Neural crest cell (in vitro differentiated cells): ENCODE data around the gene ENTPD2. TPM values are rescaled to one million over a fixed set of nuclear protein-coding genes. Genes with fewer than 3 reads are reported as not detected.

Experiments used
- DNase-seq: peaks from one replicate; pipeline ENCODE4 v3.0.0; 2021; ENCODE audit warnings: low read depth, mixed read lengths, low spot score
- H3K27ac Mint-ChIP-seq: one replicate; pipeline ENCODE4 v1.8.0; 2021; ENCODE audit warnings: mild to moderate bottlenecking, mixed read lengths; ENCODE audit not compliant: unreplicated experiment
- H3K27me3 Mint-ChIP-seq: 2 replicates; pipeline ENCODE4 v1.8.0; 2021; ENCODE audit warnings: low read depth, mild to moderate bottlenecking, mixed read lengths
- H3K36me3 Mint-ChIP-seq: 2 replicates; pipeline ENCODE4 v1.8.0; 2021; ENCODE audit warnings: low read depth, mild to moderate bottlenecking, mixed read lengths
- H3K4me1 Mint-ChIP-seq: 2 replicates; pipeline ENCODE4 v1.8.0; 2021; ENCODE audit warnings: mixed read lengths
- H3K4me3 Mint-ChIP-seq: one replicate; pipeline ENCODE4 v1.8.0; 2021; ENCODE audit warnings: mild to moderate bottlenecking, mixed read lengths
- H3K9me3 Mint-ChIP-seq: 2 replicates; pipeline ENCODE4 v1.8.0; 2021; ENCODE audit warnings: mixed read lengths
- CTCF ChIP-seq: fragments of 200-600 bp; sonication (generic); conservative IDR thresholded peaks from 2 replicates; pipeline ENCODE4 v1.5.0; 2021; ENCODE audit warnings: antibody characterized with exemption, mild to moderate bottlenecking
- total RNA-seq: library from RNA; stranded (reverse); gene quantifications from 2 replicates; pipeline ENCODE4 v1.2.1, GENCODE V29; 2021

The ENTPD2 gene
- total RNA-seq, 1 donor from 2014 or later = not detected

DNA sequence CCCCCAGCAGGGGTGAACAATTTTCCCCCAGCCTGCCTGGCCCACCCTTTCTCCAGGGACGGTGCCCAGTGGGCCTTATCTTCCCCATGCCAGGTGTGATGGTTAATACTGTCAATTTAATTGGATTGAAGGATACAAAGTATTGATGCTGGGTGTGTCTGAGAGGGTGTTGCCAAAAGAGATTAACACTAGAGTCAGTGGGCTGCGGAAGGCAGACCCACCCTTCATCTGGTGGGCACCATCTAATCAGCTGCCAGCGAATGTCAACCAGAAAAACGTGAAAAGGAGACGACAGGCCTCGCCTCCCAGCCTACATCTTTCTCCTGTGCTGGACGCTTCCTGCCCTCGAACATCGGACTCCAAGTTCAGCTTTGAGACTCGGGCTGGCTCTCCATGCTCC lies 16.4 kb downstream of the ENTPD2 start:
- Mint-ChIP-seq H3K27ac (no peak overlapping the region), H3K27me3 (no peaks in the 10 kb centered on the region), H3K9me3 (no peaks in the 10 kb centered on the region), H3K36me3 (no peaks in the 10 kb centered on the region), H3K4me3 (no peak overlapping the region), H3K4me1 (no peaks in the 10 kb centered on the region)
- no peak for DNase-seq
- no peak for TF ChIP-seq CTCF

DNA sequence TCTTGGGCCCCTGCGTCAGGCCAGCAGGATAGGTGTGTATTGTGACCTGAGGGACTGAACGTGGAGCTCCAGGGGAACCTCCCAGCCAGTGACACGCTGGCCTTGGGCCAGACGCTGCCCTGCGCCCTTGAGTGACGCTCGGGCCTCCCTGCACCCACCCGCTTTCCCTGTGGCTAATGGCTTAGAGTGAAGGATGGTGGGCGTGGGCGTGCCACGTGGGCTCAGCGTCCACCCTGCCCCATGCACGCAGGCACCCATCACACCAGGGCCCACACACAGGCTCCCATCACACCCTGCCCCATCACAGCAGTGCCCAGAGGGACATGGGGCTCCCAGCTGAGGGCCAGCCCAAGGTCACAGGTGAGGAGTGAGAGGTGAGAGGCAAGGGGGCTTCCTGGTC lies 16.8 kb downstream of the ENTPD2 start:
- H3K4me3 Mint-ChIP-seq = no peak overlapping the region
- no peak overlapping the region for H3K27ac Mint-ChIP-seq
- DNase-seq = no peak
- no peaks in the 10 kb centered on the region for H3K4me1 Mint-ChIP-seq
- H3K27me3 Mint-ChIP-seq = no peaks in the 10 kb centered on the region
- no peaks in the 10 kb centered on the region for H3K36me3 Mint-ChIP-seq
- TF ChIP-seq CTCF = no peak
- H3K9me3 Mint-ChIP-seq = no peaks in the 10 kb centered on the region

GRCh38 chr9:137035937-137036336 lies 17.9 kb downstream of the ENTPD2 start:
- no peak for DNase-seq
- TF ChIP-seq CTCF = no peak
- no peak overlapping the region for H3K27ac Mint-ChIP-seq
- H3K4me1 Mint-ChIP-seq = no peaks in the 10 kb centered on the region
- H3K4me3 Mint-ChIP-seq = no peak overlapping the region
- H3K27me3 Mint-ChIP-seq = no peaks in the 10 kb centered on the region
- no peaks in the 10 kb centered on the region for H3K36me3 Mint-ChIP-seq
- no peaks in the 10 kb centered on the region for H3K9me3 Mint-ChIP-seq

DNA sequence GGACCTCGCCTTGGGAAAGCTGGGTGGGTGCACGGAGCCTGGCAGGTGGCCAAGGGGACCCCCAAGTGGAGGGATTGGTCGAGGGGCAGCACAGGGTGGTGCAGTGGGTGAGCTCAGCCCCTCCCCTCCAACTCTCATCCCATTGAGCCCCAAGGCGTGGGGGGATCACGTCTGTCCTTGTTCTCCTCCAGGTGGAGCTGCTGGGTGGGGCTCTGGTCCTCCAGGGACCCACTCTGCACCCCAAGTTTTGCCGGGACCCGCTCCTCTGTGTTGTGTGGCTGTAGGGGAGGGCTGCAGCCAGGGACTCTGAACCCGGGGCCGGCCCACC lies 18.4 kb downstream of the ENTPD2 start:
- no peak overlapping the region for H3K27ac Mint-ChIP-seq
- H3K4me1 Mint-ChIP-seq = no peaks in the 10 kb centered on the region
- H3K9me3 Mint-ChIP-seq = no peaks in the 10 kb centered on the region
- no peak overlapping the region for H3K4me3 Mint-ChIP-seq
- TF ChIP-seq CTCF = peak; percentile 21
- H3K36me3 Mint-ChIP-seq = no peaks in the 10 kb centered on the region
- no peaks in the 10 kb centered on the region for H3K27me3 Mint-ChIP-seq
- DNase-seq = no peak

DNA sequence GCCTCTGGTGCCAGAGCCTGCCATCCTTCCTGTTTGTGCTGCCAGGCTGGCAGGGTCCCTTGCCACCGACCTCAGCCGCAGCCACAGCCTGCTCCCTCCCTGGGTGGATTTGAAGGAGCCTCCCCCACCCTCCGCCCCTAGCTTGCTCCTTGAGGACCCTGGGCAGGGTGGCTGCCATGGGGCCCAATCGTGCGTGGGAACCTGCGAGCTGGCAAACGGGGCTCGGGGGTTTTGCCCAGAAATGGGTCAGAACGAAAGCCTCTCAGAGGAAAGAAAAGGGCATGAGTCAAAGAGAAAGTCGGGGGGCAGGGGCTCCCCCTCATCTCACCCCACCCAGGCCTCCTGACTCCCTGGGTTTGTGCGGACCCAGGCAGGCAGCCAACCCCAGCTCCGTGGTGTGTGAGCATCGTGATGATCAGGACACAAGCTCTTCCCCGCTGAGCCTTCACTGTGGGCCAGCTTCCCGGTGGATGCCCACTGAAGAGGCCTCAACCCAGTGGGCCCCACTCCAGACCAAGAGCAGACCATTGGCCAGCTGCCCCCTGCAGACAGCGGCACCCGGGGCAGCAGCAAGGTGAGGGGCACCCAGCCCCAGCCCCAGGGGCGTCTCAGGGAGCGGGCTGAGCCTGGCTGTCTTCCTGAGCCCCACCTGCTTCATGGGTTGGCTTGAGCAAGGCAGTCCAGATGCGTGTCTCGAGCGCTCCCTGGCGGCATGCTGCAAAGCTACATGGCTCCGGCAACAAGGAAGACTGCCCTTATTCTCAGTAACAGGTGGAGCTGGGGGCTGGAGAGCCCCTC lies 19.0 kb downstream of the ENTPD2 start:
- TF ChIP-seq CTCF = peak; percentile 84
- H3K4me1 Mint-ChIP-seq = no peaks in the 10 kb centered on the region
- no peaks in the 10 kb centered on the region for H3K9me3 Mint-ChIP-seq
- H3K27ac Mint-ChIP-seq = no peak overlapping the region
- peak; percentile 84 for DNase-seq
- H3K4me3 Mint-ChIP-seq = no peak overlapping the region
- H3K27me3 Mint-ChIP-seq = no peaks in the 10 kb centered on the region
- no peaks in the 10 kb centered on the region for H3K36me3 Mint-ChIP-seq
